Putamen (tissue), 1 donor: ENCODE measurements around the gene BAIAP2.
"Not testable (repeated sequence)": the region's sequence is repeated elsewhere in the genome, so short reads cannot be mapped to it uniquely, and the experiment has no call there.

Experiments used
- DNase-seq: peaks from one replicate; pipeline ENCODE4 v3.0.0-alpha.2; 2016; ENCODE audit warnings: low spot score

The BAIAP2 gene

GRCh38 chr17:81025065-81025740, 9.7 kb upstream of the BAIAP2 start:
- DNase-seq, result no peak

GRCh38 chr17:81025741-81026129, 9.2 kb upstream of the BAIAP2 start:
- DNase-seq, result no peak

DNA sequence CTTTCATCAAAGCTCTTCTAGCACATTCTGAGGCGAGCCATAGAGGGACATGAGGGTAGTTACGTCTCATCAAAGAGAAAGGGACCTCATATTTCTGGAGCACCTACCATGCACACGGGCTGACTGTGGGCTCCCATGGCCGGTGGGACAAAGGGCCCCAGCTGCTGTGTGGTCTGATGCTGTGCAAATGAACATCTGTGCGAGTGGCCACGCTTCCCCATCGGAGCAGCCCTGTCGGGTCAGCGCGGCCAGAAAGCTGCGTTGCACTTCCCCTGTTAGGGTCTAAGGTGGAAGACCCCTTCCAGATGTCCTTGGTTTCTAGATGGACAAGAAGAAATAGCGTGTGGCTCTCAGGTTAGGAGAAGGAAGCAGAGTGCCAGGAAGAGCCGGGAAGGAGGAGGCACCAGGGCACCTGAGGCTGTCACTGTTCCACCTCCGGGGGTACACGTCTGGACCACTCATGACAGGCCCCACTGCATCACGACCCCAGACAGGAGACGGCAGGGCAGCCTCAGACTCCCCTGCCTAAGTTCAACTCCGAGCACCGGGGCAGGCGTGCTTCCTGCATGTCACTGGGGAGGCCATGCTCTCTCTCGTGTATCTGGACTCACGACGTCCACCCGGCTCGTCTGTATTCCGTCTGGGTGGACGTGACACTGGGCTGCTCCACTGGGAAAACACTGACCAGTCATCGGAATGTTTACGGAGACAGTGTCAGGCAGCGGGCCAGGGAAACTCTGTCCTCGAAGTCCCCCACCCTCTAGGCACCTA, 8.5 kb upstream of the BAIAP2 start:
- no peak for DNase-seq

GRCh38 chr17:81027038-81027437, 7.9 kb upstream of the BAIAP2 start:
- no peak for DNase-seq

GRCh38 chr17:81027591-81028505, 7.1 kb upstream of the BAIAP2 start:
- DNase-seq, result peak; percentile 83

- no peak for DNase-seq
Observed at GRCh38 chr17:81028506-81028858, 6.5 kb upstream of the BAIAP2 start.

DNA sequence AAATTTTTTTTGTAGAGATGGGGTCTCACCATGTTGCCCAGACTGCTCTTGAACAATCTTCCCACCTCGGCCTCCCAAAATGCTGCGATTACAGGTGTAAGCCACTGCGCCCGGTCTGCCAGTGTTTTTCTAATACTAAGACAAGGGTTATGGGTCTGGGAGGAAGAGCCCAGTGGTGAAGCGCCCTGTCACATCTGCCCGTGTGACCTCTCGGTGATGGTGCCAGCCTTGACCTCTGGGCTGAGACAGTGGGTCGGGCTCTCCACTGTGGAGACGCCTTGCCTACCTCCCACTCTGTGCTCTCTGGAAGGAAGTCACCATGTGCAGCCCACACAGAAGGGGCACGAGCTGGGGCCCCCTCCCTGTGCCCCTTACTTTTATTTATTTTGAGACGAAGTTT, 5.1 kb upstream of the BAIAP2 start:
- no peak for DNase-seq

GRCh38 chr17:81030312-81030711, 4.6 kb upstream of the BAIAP2 start:
- not testable (repeated sequence) for DNase-seq

GRCh38 chr17:81030741-81031565, 4.0 kb upstream of the BAIAP2 start:
- DNase-seq, result no peak

- DNase-seq, result no peak
Observed at GRCh38 chr17:81031566-81032550, 3.1 kb upstream of the BAIAP2 start.

- no peak for DNase-seq
Observed at GRCh38 chr17:81032641-81033480, 2.1 kb upstream of the BAIAP2 start.

GRCh38 chr17:81033535-81034167, 1.3 kb upstream of the BAIAP2 start:
- DNase-seq, result no peak

DNA sequence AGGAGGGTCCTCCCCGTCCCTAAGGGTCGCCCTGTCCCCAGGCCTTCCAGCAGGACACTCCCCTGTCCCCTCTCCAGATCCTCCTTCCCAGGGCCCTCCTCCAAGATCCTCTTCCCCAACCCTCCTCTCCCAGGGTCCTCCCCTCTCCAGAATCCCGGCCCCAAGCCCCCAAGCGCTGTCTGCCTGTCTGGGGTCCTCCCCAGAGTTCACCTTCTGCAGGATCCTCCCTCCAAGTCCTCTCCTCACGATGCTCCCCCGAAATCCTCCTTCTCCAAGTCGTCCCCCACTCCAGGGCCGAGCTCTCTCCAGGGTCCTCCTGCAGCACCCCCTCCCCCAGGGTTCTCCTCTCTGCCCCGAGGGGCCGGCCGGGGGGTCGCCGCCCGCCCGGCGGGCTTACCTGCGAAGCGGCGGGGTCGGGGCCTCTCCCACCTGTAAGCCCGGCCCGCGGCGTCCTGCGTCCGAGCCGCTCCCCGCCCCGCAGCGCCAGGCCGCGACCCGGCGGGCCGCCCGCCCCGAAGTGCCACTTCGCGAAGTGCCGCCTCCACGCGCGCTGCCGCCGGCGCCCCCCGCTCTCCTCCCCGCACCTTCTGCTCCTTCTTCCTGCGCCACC, 678 bp upstream of the BAIAP2 start:
- DNase-seq, result no peak

GRCh38 chr17:81035521-81036196, 708 bp downstream of the BAIAP2 start:
- DNase-seq, result no peak

- no peak for DNase-seq
Observed at GRCh38 chr17:81036197-81036941, 1.4 kb downstream of the BAIAP2 start.

DNA sequence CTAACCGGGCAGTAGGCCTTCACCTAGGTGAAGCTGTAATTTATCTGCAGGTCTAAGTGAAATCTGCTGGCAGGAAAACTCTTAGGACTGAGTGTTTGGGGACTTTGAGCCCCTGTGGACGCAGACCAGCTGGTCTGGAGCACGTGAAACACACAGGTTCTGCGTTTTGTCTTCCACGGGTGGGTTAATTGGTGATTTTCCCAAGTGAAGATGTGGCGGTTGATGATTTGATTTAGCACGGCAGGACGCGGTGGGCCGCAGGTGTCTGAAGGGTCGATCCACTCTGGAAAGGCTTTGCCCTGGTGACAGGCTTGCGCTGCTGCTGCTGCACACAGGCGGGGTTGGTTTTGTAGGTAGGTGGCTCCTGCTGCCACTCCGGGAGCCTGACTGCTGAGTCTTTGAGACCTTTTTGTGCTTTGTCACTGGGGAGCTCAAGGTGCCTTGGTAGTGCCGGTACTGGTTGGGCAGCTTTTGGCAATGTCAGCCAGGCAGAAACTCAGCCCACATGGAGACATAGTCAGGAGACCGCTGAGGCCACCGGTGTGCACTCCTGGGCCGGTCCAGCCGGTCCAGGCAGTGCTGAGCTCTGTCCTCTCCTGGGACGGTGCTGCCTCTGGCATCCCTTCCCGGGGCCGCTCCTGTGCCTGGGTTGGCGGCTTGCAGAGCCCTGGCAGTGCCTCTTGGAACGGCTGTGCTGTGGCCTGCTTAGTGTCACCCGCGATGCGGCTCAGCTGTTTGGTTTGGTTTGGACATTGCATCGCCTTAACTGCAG, 2.3 kb downstream of the BAIAP2 start:
- DNase-seq, result no peak
